ENCODE measurements around the gene CCSER1. TPM values are rescaled to one million over a fixed set of nuclear protein-coding genes. Genes with fewer than 3 reads are reported as not detected.

The CCSER1 gene
- total and polyA plus RNA-seq, 2 of the 8 experiments (the other 6 are each of a cell fraction or from before 2014, with no cell fraction given): 0.26 to 0.84 TPM

GRCh38 chr4:91258326-91258725, 1131.1 kb downstream of the CCSER1 start (continued):
- TF ChIP-seq ATF2 (IDR thresholded peaks at IDR 0.05; ENCODE audit: low read length) (no peak), EGR1 (IDR thresholded peaks at IDR 0.05; ENCODE audit: borderline replicate concordance, low read depth, low read length) (no peak), MAX (IDR thresholded peaks at IDR 0.05) (no peak), BRCA1 (IDR thresholded peaks at IDR 0.05; ENCODE audit: low read depth, low read length) (no peak)
